HS-5 (cell line): Measurements from ENCODE around the gene RBKS.

Source experiments
- DNase-seq: peaks from one replicate; pipeline ENCODE4 v3.0.0-alpha.2; 2012; ENCODE audit warnings: low read depth

Gene RBKS

DNA sequence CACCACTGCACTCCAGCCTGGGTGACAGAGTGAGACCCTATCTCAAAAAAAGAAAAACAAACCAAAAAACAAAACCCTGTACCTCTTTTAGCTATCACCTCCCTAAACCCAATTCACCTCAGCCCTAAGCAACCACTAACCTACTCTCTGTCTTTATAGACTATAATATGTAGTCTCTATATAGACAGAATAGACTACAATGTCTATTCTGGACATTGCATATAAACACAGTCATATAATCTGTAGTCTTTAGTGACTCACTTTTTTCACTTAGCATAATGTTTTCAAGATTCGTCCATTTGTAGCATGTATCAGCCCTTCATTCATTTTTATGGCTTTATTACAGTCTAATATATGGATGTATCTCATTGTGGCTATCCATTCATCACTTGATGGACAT is 155.9 kb downstream of the RBKS start:
- DNase-seq: no peak
